PFSK-1 (cell line): ENCODE results near the gene GJD4.

Experiments used
- FOXP2 ChIP-seq: optimal IDR thresholded peaks from 2 replicates; pipeline ENCODE3; 2011; ENCODE audit warnings: borderline replicate concordance, control low read depth, inconsistent platforms; ENCODE audit not compliant: insufficient read depth; ENCODE audit errors: extremely low read length, extremely low read depth
- POLR2AphosphoS5 ChIP-seq: IDR thresholded peaks from 2 replicates; pipeline ENCODE4 v1.6.1; 2012; ENCODE audit warnings: low read depth, mild to moderate bottlenecking, control low read depth, low read length, moderate library complexity
- SIN3A ChIP-seq: IDR thresholded peaks from 2 replicates; pipeline ENCODE4 v1.6.1; 2012; ENCODE audit warnings: mild to moderate bottlenecking, low read length, moderate library complexity, borderline replicate concordance; ENCODE audit not compliant: insufficient read depth
- TAF1 ChIP-seq: IDR thresholded peaks from 2 replicates; pipeline ENCODE4 v1.6.1; 2012; ENCODE audit warnings: low read length, control low read depth, borderline replicate concordance; ENCODE audit not compliant: insufficient read depth
- TF ChIP-seq, protein P1 (sequence below), 2 experiments: IDR thresholded peaks; 2 replicates each; pipeline versions ENCODE4 v1.6.1 to v1.8.0; 2011 to 2012; ENCODE audit warnings: low read depth in 2 of 2, low read length in 2 of 2, control low read depth in 1 of 2, inconsistent platforms in 1 of 2, mild to moderate bottlenecking in 1 of 2, moderate library complexity in 1 of 2; ENCODE audit not compliant: insufficient read depth in 1 of 2

The GJD4 gene

GRCh38 chr10:35641676-35642034 is 36.5 kb downstream of the GJD4 start:
- TF ChIP-seq, protein P1, sequence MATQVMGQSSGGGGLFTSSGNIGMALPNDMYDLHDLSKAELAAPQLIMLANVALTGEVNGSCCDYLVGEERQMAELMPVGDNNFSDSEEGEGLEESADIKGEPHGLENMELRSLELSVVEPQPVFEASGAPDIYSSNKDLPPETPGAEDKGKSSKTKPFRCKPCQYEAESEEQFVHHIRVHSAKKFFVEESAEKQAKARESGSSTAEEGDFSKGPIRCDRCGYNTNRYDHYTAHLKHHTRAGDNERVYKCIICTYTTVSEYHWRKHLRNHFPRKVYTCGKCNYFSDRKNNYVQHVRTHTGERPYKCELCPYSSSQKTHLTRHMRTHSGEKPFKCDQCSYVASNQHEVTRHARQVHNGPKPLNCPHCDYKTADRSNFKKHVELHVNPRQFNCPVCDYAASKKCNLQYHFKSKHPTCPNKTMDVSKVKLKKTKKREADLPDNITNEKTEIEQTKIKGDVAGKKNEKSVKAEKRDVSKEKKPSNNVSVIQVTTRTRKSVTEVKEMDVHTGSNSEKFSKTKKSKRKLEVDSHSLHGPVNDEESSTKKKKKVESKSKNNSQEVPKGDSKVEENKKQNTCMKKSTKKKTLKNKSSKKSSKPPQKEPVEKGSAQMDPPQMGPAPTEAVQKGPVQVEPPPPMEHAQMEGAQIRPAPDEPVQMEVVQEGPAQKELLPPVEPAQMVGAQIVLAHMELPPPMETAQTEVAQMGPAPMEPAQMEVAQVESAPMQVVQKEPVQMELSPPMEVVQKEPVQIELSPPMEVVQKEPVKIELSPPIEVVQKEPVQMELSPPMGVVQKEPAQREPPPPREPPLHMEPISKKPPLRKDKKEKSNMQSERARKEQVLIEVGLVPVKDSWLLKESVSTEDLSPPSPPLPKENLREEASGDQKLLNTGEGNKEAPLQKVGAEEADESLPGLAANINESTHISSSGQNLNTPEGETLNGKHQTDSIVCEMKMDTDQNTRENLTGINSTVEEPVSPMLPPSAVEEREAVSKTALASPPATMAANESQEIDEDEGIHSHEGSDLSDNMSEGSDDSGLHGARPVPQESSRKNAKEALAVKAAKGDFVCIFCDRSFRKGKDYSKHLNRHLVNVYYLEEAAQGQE (IDR thresholded peaks at IDR 0.05; ENCODE audit: insufficient read depth in 1 of 2, low read depth in 2 of 2, low read length in 2 of 2), result no peak
- TF ChIP-seq POLR2AphosphoS5 (no peak), FOXP2 (no peak), TAF1 (no peak), SIN3A (no peak)

- TF ChIP-seq TAF1, result no peak
- TF ChIP-seq POLR2AphosphoS5, result no peak
- TF ChIP-seq, protein P1 (IDR thresholded peaks at IDR 0.05; ENCODE audit: insufficient read depth in 1 of 2, low read depth in 2 of 2, low read length in 2 of 2), result no peak
- TF ChIP-seq SIN3A, result no peak
- no peak for TF ChIP-seq FOXP2
Measured at GRCh38 chr10:35642035-35642792, 37.1 kb downstream of the GJD4 start, which contains the start of gene FZD8. Gene FZD8 (minus strand): TSS chr10:35642296. CDS start chr10:35641429, 867 bp downstream.

DNA sequence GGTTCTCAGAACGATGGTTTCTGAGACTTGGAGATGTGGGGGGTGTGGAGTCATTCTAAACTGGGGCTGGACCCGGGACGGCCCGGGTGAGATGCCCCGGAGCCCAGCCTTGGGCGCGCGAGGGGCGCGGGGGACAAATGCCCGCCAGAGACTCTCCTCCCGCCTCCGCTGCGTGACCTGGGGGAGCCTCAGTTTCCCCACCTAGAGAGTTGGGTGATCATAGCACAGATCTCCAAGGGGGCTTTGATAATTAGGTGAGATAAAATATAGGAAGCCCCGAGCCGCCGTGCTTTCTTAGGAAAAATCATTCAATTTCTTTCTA is 37.6 kb downstream of the GJD4 start:
- TF ChIP-seq POLR2AphosphoS5 (no peak), SIN3A (no peak), FOXP2 (no peak), TAF1 (no peak)
- TF ChIP-seq, protein P1 (IDR thresholded peaks at IDR 0.05; ENCODE audit: insufficient read depth in 1 of 2, low read depth in 2 of 2, low read length in 2 of 2), result no peak

- no peak for TF ChIP-seq POLR2AphosphoS5
- TF ChIP-seq SIN3A, result no peak
- TF ChIP-seq, protein P1 (IDR thresholded peaks at IDR 0.05; ENCODE audit: insufficient read depth in 1 of 2, low read depth in 2 of 2, low read length in 2 of 2), result no peak
- TF ChIP-seq TAF1, result no peak
- TF ChIP-seq FOXP2, result no peak
Measured at GRCh38 chr10:35643151-35644049, 38.3 kb downstream of the GJD4 start.
